GM21576 (cell line): ENCODE data around the gene ISX.

Experiments
- ATAC-seq: cut with Tn5 transposase; IDR thresholded peaks from one replicate; pipeline ENCODE4 v1.9.1; 2021; ENCODE audit warnings: mild to moderate bottlenecking, moderate library complexity; ENCODE audit not compliant: unreplicated experiment

ISX gene

DNA sequence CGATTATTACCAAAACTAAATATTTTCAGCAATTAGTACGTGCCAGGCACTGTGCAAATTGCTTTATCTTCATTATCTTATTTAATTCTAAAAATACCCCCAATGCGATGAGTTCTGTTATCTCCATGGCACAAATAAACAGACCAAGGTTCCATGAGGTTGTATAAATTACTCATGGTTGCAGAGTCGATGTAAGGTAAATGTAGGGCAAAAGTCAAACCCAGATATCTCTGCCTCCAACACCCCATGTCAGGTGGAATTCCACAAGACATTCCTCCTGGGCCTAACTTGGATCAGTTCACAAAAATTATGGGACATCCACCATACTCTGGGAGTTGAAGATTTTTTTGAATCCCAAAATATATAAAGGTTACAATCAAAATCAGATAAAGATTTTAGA lies 43.7 kb downstream of the ISX start:
- ATAC-seq = no peak

- no peak for ATAC-seq
These were observed 45.3 kb downstream of the ISX start for GRCh38 chr22:35111244-35111643.

DNA sequence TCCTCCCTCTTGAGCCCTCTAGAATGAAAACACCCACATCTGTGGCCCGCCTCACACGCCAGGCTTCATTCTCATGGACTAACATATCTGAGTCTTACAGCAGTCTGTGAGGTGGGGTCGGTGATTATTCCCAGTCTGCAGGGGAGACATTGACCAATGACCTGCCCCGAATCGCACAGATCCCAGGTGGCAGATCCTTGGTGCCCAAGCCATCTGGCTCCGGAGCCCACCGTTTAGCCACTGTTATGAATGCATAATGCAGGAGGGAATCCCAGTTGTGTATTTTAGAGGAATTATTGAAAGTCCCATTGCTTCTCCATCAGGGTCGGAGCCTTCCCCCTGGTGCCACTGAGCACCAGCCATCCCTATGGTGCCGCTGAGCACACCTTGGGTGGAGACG lies 47.4 kb downstream of the ISX start:
- no peak for ATAC-seq

- no peak for ATAC-seq
These were observed 48.4 kb downstream of the ISX start for GRCh38 chr22:35114131-35114980.

DNA sequence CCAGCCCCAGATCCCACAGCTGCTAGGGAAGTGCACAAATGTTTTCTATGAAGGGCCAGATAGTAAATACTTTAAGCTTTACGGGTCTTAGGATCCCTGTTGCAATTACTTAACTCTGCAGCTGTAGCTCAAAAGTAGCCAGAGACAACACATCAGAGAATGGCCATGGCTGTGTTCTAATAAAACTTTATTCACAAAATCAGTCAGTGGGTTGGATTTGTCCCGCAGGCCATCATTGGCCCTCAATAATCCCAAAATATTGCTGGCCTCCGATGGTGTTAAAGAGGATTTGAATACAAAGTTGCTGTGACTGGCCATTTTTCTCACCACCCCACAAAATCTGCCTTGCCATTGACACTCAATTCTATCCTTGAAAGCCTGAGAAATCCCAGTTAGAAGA lies 49.6 kb downstream of the ISX start:
- ATAC-seq = no peak

DNA sequence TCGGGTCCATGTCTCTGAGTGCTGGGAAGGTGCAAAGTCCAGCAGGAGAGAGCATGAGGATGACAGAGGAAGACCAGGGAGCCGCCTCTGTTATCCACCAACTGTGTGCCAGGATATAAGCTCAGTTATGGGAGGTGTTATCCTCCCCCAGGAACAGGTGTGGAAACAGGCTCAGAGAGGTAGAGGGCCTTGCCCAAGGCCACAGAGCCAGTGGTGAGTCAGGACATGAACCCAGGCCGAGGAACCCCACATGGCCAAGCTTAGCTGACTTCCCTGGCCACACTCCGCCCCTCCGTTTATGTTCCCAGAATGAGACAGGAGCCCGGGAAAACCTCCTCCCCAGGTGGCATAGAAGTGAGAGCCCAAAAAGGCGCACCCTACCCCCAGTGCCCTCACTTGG lies 50.3 kb downstream of the ISX start:
- no peak for ATAC-seq

GRCh38 chr22:35116817-35117216 lies 50.9 kb downstream of the ISX start:
- no peak for ATAC-seq

DNA sequence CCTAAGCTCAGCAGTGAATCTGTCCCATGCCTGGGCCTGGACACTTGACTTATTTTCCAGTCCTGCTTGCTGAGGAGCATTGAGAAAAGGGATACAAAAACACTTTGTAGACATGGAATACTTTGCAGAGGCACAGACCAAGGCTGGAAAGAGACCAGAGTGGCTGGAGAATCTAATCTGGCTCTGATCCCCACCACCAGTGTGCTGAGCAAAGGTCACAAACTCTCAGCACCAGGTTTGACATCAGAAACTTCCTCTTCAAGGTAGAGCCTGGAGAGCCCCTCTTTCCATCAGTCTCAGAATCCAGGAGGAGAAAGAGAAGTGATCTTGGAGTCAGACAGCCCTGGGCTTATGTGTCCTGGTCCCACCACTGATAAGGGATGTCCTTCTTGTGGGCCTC lies 53.5 kb downstream of the ISX start:
- no peak for ATAC-seq

GRCh38 chr22:35124691-35125219 lies 58.8 kb downstream of the ISX start:
- ATAC-seq = no peak

- peak; percentile 44 for ATAC-seq
These were observed 61.0 kb downstream of the ISX start for GRCh38 chr22:35126993-35127392.

DNA sequence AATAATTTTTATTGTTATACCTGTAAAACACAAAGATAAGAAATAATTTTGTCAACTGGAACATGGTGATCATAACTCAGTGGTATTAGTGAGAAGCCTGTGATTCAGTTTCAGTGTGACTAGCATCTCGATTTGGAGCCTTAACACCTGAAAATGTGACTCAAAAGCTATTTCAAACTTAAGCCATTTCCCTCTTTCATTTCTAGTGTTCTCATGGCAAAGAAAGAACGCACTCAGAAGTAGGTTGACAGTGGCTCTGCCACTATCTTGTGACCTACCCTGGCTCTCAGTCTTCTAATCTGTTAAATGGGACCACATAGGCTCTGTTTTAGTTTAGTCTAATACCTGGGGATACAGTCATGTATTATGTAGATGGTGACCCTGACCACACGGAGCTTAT lies 62.7 kb downstream of the ISX start:
- peak; percentile 42 for ATAC-seq

GRCh38 chr22:35131525-35132000 lies 65.6 kb downstream of the ISX start:
- ATAC-seq = no peak

- no peak for ATAC-seq
These were observed 66.6 kb downstream of the ISX start for GRCh38 chr22:35132568-35132967.

DNA sequence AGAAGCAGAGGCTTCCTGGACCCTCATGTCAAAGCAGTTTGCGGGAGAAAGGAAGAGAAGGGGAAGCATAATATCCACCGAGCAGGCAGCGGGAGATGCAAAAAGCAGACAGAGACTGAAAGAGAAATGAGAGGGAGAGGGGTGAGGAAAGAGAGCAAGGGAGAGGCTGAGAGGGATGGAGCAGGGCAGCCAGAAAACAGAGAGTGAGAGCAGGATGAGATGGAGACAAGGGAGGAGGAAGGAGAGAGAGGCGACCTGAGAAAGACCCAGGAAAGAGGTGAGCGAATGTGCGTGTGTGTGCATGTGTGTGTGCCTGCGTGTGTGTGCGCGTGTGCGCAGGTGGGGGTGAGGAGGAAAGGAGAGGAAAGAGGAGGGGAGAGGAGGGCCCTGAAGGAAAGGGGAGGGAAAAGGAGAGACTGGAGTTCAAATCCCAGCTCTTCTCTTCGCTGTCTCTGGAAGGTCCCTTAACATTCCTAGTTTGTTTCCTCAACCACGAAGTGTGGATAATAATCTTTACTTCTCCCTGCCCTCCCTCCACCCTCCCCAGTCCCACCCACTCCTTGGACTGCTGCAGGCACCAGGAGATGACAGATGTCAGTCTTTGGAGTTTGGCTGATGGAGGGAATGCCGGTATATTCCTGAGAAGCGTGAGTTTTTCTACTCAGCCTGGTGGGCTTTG lies 67.9 kb downstream of the ISX start:
- no peak for ATAC-seq

DNA sequence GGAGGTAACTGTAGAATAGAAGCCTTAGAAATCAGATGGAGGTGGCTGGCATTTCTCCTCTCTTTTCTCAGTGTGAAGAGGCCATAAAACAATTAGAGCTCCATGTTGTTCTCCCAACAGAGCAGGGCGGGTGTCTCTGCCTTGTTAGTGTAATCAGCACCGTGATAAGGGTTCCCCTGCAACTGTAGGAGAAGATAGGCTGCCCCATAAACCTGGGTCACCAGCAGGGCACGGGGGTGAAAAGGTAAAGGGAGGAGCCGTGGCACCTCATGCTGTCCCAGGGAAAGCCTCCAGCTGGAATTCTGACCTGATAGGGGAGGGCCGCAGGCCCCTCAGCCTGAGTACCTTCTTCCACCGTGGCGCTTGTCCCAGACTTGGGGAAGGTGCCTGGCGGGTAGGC lies 68.7 kb downstream of the ISX start:
- ATAC-seq = no peak

DNA sequence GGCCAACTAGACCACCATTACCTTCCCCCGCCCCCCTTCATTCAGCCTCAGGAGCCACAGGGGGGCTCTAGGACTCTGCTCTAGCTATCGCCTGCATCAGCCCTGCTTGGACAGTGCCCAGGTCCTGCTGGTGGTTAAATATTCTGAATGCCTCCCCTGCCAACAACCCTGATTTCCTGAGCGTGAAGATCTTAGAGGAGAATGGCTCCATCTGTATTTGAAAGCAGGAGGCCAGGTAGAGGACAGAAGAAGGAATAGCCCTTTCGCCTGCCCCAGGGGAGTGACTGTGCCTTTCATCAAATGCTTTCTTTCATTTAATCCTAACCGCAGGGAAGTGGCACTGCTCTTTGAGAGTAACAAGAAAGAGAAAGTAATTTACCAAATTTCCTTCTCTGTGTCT lies 69.2 kb downstream of the ISX start:
- no peak for ATAC-seq
